GM12878 (cell line): ENCODE data around the gene CLCA2.
A peak's percentile ranks its signal among the peaks of the same experiment; 100 is the strongest.
"Not testable (repeated sequence)": the region's sequence is repeated elsewhere in the genome, so short reads cannot be mapped to it uniquely, and the experiment has no call there.

ENCODE experiments used
- NR2C1 ChIP-seq: fragments of 450-650 bp; IDR thresholded peaks from 2 replicates; pipeline ENCODE4 v1.6.1; 2017; ENCODE audit warnings: antibody characterized with exemption, mild to moderate bottlenecking, moderate library complexity
- POLR2A ChIP-seq: IDR thresholded peaks from 2 replicates; pipeline ENCODE4 v1.6.1; 2011; ENCODE audit warnings: low read depth, mild to moderate bottlenecking, low read length
- SRF ChIP-seq, 2 experiments: IDR thresholded peaks; 2 replicates each; pipeline ENCODE4 v1.6.1; 2011; ENCODE audit warnings: low read depth in 2 of 2, low read length in 2 of 2, mild to moderate bottlenecking in 1 of 2, moderate library complexity in 1 of 2
- TCF3 ChIP-seq: IDR thresholded peaks from 2 replicates; pipeline ENCODE4 v1.6.1; 2012; ENCODE audit warnings: low read depth, mild to moderate bottlenecking, low read length, borderline replicate concordance; ENCODE audit not compliant: insufficient read depth

GRCh38 chr1:86502125-86502646, 78.2 kb downstream of the CLCA2 start:
- TF ChIP-seq NR2C1; POLR2A; SRF (IDR thresholded peaks at IDR 0.05; ENCODE audit: low read depth in 2 of 2, low read length in 2 of 2): not testable (repeated sequence)
- TF ChIP-seq TCF3 = 0 out of 2 replicates have a peak, but pooled peaks have one; percentile 23
